Measurements from ENCODE around the gene ALAS1.

DNA sequence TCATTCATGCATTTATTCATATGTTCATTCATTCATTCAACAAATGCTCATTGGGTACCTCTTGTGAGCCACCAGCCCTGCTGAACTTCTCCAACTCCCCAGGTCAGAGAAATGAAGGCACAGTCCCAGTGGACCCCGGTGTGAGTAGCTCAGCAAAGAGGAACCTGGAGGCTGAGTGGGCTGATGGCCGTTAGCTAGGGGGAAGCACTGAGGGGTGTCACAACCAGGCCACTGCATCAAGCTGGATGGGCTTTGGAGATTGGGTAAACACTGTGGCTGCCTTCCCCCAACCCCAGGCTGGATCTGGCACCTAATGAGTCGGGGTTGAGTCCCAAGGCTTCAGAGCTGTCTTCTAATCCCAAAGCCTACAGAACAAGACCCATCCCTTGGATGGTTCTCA is 12.1 kb upstream of the ALAS1 start:
- TF ChIP-seq, protein P1, sequence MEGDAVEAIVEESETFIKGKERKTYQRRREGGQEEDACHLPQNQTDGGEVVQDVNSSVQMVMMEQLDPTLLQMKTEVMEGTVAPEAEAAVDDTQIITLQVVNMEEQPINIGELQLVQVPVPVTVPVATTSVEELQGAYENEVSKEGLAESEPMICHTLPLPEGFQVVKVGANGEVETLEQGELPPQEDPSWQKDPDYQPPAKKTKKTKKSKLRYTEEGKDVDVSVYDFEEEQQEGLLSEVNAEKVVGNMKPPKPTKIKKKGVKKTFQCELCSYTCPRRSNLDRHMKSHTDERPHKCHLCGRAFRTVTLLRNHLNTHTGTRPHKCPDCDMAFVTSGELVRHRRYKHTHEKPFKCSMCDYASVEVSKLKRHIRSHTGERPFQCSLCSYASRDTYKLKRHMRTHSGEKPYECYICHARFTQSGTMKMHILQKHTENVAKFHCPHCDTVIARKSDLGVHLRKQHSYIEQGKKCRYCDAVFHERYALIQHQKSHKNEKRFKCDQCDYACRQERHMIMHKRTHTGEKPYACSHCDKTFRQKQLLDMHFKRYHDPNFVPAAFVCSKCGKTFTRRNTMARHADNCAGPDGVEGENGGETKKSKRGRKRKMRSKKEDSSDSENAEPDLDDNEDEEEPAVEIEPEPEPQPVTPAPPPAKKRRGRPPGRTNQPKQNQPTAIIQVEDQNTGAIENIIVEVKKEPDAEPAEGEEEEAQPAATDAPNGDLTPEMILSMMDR (IDR thresholded peaks at IDR 0.05 in 4 of 5, conservative IDR thresholded peaks at IDR 0.05 in 1 of 5) = no peak
- TF ChIP-seq POLR2A (IDR thresholded peaks at IDR 0.05) = no peak

All from gastrocnemius medialis (tissue), 4 donors.